HCT116 (cell line): ENCODE data around the gene CERCAM. TPM values are rescaled to one million over a fixed set of nuclear protein-coding genes. Genes with fewer than 3 reads are reported as not detected.

Source experiments
- ATAC-seq: fragments of 200-7000 bp; cut with Tn5 transposase; 2 replicates; pipeline ENCODE4 v1.9.1; 2020; ENCODE audit warnings: mild to moderate bottlenecking, moderate library complexity
- BruUV-seq: library from RNA; stranded (reverse); fragments of 400-500 nt; replicated peaks from 2 replicates; lab custom pipeline; 2021; lab: Mats Ljungman, UMichigan
- CTCF ChIA-PET: fragments of 300-600 bp; sonication (Branson Sonifier 250); formaldehyde crosslinking; loops from one replicate; lab custom pipeline; 2021; ENCODE audit warnings: antibody characterized with exemption; lab: Charles Lee
- POLR2A ChIA-PET: fragments of 300-600, 350-600 bp; sonication (Branson Sonifier 250); formaldehyde crosslinking; loops from one replicate; lab custom pipeline; 2021; ENCODE audit warnings: antibody characterized with exemption; lab: Charles Lee
- RAD21 ChIA-PET, 2 experiments: fragments of 300-600 bp; sonication (Branson Sonifier 250); formaldehyde crosslinking; loops; one replicate each; lab custom pipeline; 2023; ENCODE audit warnings: low total read pairs in 2 of 2; ENCODE audit not compliant: uncharacterized antibody in 2 of 2, unreplicated experiment in 2 of 2, low non-redundant PET in 1 of 2; lab: Charles Lee
- DNase-seq: peaks from one replicate; pipeline ENCODE4 v3.0.0-alpha.2; 2010; ENCODE audit warnings: low read depth, low spot score
- H2AFZ ChIP-seq: fragments of 200-600 bp; shearing (Covaris generic), sonication (generic); 2 replicates; pipeline ENCODE4 v1.6.1; 2017; ENCODE audit warnings: low read depth, mixed run types, mixed read lengths, antibody characterized with exemption, low read length; ENCODE audit not compliant: poor library complexity, severe bottlenecking
- H3K27ac ChIP-seq: 2 replicates; pipeline ENCODE4 v1.5.1; 2012; ENCODE audit warnings: low read depth, low read length
- H3K27me3 ChIP-seq: fragments of 200-600 bp; sonication (generic); 2 replicates; pipeline ENCODE4 v1.6.1; 2016; ENCODE audit warnings: mixed run types, low read length, mixed read lengths; ENCODE audit not compliant: insufficient read depth
- H3K36me3 ChIP-seq, 2 experiments: fragments of 200-500 bp in 1 of 2; fragments of 200-600 bp in 1 of 2; sonication (Bioruptor generic) in 1 of 2; sonication (generic) in 1 of 2; 2 replicates each; pipeline versions ENCODE4 v1.5.1 to v1.6.1; 2014 to 2016; ENCODE audit warnings: low read length in 2 of 2, inconsistent platforms in 1 of 2, mixed read lengths in 1 of 2, mixed run types in 1 of 2; ENCODE audit not compliant: insufficient read depth in 2 of 2, control insufficient read depth in 1 of 2
- H3K4me1 ChIP-seq, 2 experiments: fragments of 200-600 bp in 1 of 2; sonication (generic) in 1 of 2; 2 replicates each; pipeline versions ENCODE4 v1.5.1 to v1.6.1; 2012 to 2017; ENCODE audit warnings: low read length in 2 of 2, inconsistent platforms in 1 of 2, mild to moderate bottlenecking in 1 of 2, mixed read lengths in 1 of 2, mixed run types in 1 of 2, moderate library complexity in 1 of 2; ENCODE audit not compliant: insufficient read depth in 2 of 2, control insufficient read depth in 1 of 2
- H3K4me2 ChIP-seq: fragments of 200-600 bp; sonication (generic); 2 replicates; pipeline ENCODE4 v1.6.1; 2017; ENCODE audit warnings: mixed run types, low read length, mixed read lengths
- H3K4me3 ChIP-seq, 2 experiments: fragments of 200-600 bp in 1 of 2; sonication (generic) in 1 of 2; replicated peaks in 1 of 2; 2 replicates each; pipeline ENCODE4 v1.5.1; 2011 to 2016; ENCODE audit warnings: low read length in 2 of 2, control low read depth in 1 of 2, low read depth in 1 of 2, mild to moderate bottlenecking in 1 of 2, mixed read lengths in 1 of 2, mixed run types in 1 of 2
- H3K79me2 ChIP-seq: fragments of 200-600 bp; sonication (generic); 2 replicates; pipeline ENCODE4 v1.6.1; 2017; ENCODE audit warnings: mild to moderate bottlenecking, mixed run types, low read length, moderate library complexity, mixed read lengths; ENCODE audit not compliant: insufficient read depth
- H3K9ac ChIP-seq: fragments of 200-600 bp; sonication (generic); 2 replicates; pipeline ENCODE4 v1.6.1; 2016; ENCODE audit warnings: low read length, mixed read lengths
- H3K9me2 ChIP-seq: fragments of 200-600 bp; sonication (generic), shearing (Covaris generic); 2 replicates; pipeline ENCODE4 v1.6.1; 2017; ENCODE audit warnings: mixed run types, mild to moderate bottlenecking, moderate library complexity; ENCODE audit not compliant: insufficient read depth
- H3K9me3 ChIP-seq, 2 experiments: fragments of 200-500 bp in 1 of 2; fragments of 200-600 bp in 1 of 2; sonication (Bioruptor generic) in 1 of 2; sonication (generic) in 1 of 2; 2 replicates each; pipeline ENCODE4 v1.6.1; 2014 to 2017; ENCODE audit warnings: low read length in 2 of 2, mixed read lengths in 2 of 2, inconsistent platforms in 1 of 2, low read depth in 1 of 2, mild to moderate bottlenecking in 1 of 2, mixed run types in 1 of 2, moderate library complexity in 1 of 2; ENCODE audit not compliant: control insufficient read depth in 1 of 2, insufficient read depth in 1 of 2
- H4K20me1 ChIP-seq: fragments of 200-600 bp; sonication (generic), shearing (Covaris generic); 2 replicates; pipeline ENCODE4 v1.6.1; 2017; ENCODE audit warnings: mixed run types, mild to moderate bottlenecking, moderate library complexity; ENCODE audit not compliant: insufficient read depth
- ATF3 ChIP-seq: IDR thresholded peaks from 2 replicates; pipeline ENCODE4 v1.6.1; 2012
- CBX3 ChIP-seq: IDR thresholded peaks from 2 replicates; pipeline ENCODE4 v1.6.1; 2012; ENCODE audit warnings: low read depth
- EGR1 ChIP-seq: IDR thresholded peaks from 2 replicates; pipeline ENCODE4 v1.6.1; 2012; ENCODE audit warnings: low read depth
- ELF1 ChIP-seq: IDR thresholded peaks from 2 replicates; pipeline ENCODE4 v1.6.1; 2012; ENCODE audit warnings: low read depth, borderline replicate concordance
- EZH2phosphoT487 ChIP-seq: fragments of 200-600 bp; IDR thresholded peaks from 2 replicates; pipeline ENCODE4 v1.6.1; 2018; ENCODE audit warnings: antibody characterized with exemption, borderline replicate concordance
- FOSL1 ChIP-seq: IDR thresholded peaks from 2 replicates; pipeline ENCODE4 v1.6.1; 2012; ENCODE audit warnings: low read depth
- JUND ChIP-seq: IDR thresholded peaks from 2 replicates; pipeline ENCODE4 v1.6.1; 2012
- MAX ChIP-seq: IDR thresholded peaks from 2 replicates; pipeline ENCODE4 v1.6.1; 2012
- POLR2A ChIP-seq: IDR thresholded peaks from 2 replicates; pipeline ENCODE4 v1.7.0; 2011; ENCODE audit warnings: borderline replicate concordance; ENCODE audit not compliant: insufficient read depth, insufficient read length; ENCODE audit errors: extremely low read depth
- POLR2AphosphoS5 ChIP-seq: IDR thresholded peaks from 2 replicates; pipeline ENCODE4 v1.6.1; 2011; ENCODE audit warnings: mild to moderate bottlenecking, low read depth, low read length, moderate library complexity
- RAD21 ChIP-seq: IDR thresholded peaks from 2 replicates; pipeline ENCODE4 v1.6.1; 2012; ENCODE audit warnings: low read depth, mild to moderate bottlenecking
- SIN3A ChIP-seq: IDR thresholded peaks from 2 replicates; pipeline ENCODE4 v1.6.1; 2012; ENCODE audit warnings: low read depth
- SP1 ChIP-seq: IDR thresholded peaks from 2 replicates; pipeline ENCODE4 v1.6.1; 2012; ENCODE audit warnings: low read depth
- SRF ChIP-seq: IDR thresholded peaks from 2 replicates; pipeline ENCODE4 v1.6.1; 2012; ENCODE audit warnings: low read depth
- TCF7L2 ChIP-seq: IDR thresholded peaks from 2 replicates; pipeline ENCODE4 v1.7.0; 2011; ENCODE audit warnings: borderline replicate concordance, inconsistent platforms; ENCODE audit not compliant: insufficient read depth, insufficient read length; ENCODE audit errors: extremely low read depth
- ZBTB33 ChIP-seq: IDR thresholded peaks from 2 replicates; pipeline ENCODE4 v1.6.1; 2011; ENCODE audit warnings: mild to moderate bottlenecking, low read length, moderate library complexity; ENCODE audit not compliant: insufficient replicate concordance; ENCODE audit errors: extremely low read depth
- ZNF274 ChIP-seq: fragments of 200-500 bp; sonication (Bioruptor generic); IDR thresholded peaks from 2 replicates; pipeline ENCODE4 v1.6.1; 2014; ENCODE audit warnings: mild to moderate bottlenecking, low read depth, low read length, inconsistent platforms
- intact Hi-C: fragments of 100-400 bp; cut with micrococcal nuclease; formaldehyde crosslinking; loops from 2 replicates; pipeline ENCODE4 v1.10.0; 2022
- total RNA-seq: library from RNA; stranded (reverse); gene quantifications from one replicate; pipeline ENCODE4 v1.2.1, GENCODE V29; 2021; ENCODE audit not compliant: unreplicated experiment

Gene CERCAM
- total RNA-seq, 1 experiment from 2014 or later: 27.0 TPM

GRCh38 chr9:128429513-128430086 lies 8.9 kb downstream of the CERCAM start:
- CTCF ChIA-PET: interaction anchor here (1.0 kb wide), 1 partner anchor 9 kb away, joined by 3 read pairs; no protein-coding TSS in a partner anchor
- BruUV-seq: no TSS peak
- POLR2A ChIA-PET: interaction anchor here (1.1 kb wide), 1 partner anchor 9 kb away, joined by 3 read pairs; no protein-coding TSS in a partner anchor
- no peaks in the 10 kb centered on the region for H3K79me2 ChIP-seq
- no peaks in the 10 kb centered on the region for H3K27me3 ChIP-seq
- no peak for ATAC-seq
- no peak overlapping the region for H3K4me3 ChIP-seq
- RAD21 ChIA-PET: no interaction called here
- H3K4me2 ChIP-seq: no peak overlapping the region
- no peaks in the 10 kb centered on the region for H3K4me1 ChIP-seq
- DNase-seq: no peak
- no peak overlapping the region for H2AFZ ChIP-seq
- no peaks in the 10 kb centered on the region for H4K20me1 ChIP-seq
- H3K27ac ChIP-seq: no peak overlapping the region
- no peaks in the 10 kb centered on the region for H3K9me3 ChIP-seq
- H3K9ac ChIP-seq: no peak overlapping the region
- intact Hi-C loops: no loop called here
- TF ChIP-seq EGR1 (no peak), EZH2phosphoT487 (no peak), SRF (no peak), POLR2A (no peak)
- no peaks in the 10 kb centered on the region for H3K9me2 ChIP-seq
- H3K36me3 ChIP-seq: no peaks in the 10 kb centered on the region

GRCh38 chr9:128431207-128431606 lies 10.6 kb downstream of the CERCAM start:
- TF ChIP-seq JUND (no peak), FOSL1 (no peak), SIN3A (no peak), CBX3 (no peak), RAD21 (no peak), ATF3 (no peak), POLR2AphosphoS5 (no peak), MAX (no peak), TCF7L2 (no peak), POLR2A (no peak), ELF1 (no peak), SP1 (no peak), SRF (no peak), EGR1 (no peak), ZNF274 (no peak), ZBTB33 (no peak)
- ATAC-seq (no peak), DNase-seq (no peak)
- intact Hi-C loops: no loop called here
- no TSS peak for BruUV-seq
- Histone ChIP-seq H3K9me2 (no peaks in the 10 kb centered on the region), H3K4me2 (no peak overlapping the region), H3K36me3 (no peaks in the 10 kb centered on the region), H3K4me3 (no peak overlapping the region), H3K9ac (no peak overlapping the region), H3K27me3 (no peaks in the 10 kb centered on the region), H3K79me2 (no peaks in the 10 kb centered on the region), H2AFZ (no peak overlapping the region), H4K20me1 (no peaks in the 10 kb centered on the region), H3K27ac (no peak overlapping the region), H3K4me1 (no peaks in the 10 kb centered on the region), H3K9me3 (no peaks in the 10 kb centered on the region)
- RAD21 ChIA-PET: no interaction called here
- POLR2A ChIA-PET: no interaction called here
- CTCF ChIA-PET: no interaction called here
